K562 (cell line): ENCODE measurements around the gene SKAP1. TPM values are rescaled to one million over a fixed set of nuclear protein-coding genes. Genes with fewer than 3 reads are reported as not detected.

Experiments
- CHAMP1 ChIP-seq: fragments of 450-650 bp; IDR thresholded peaks from 2 replicates; pipeline ENCODE4 v1.6.1; 2016; ENCODE audit warnings: mild to moderate bottlenecking
- GTF2E2 ChIP-seq: fragments of 200-800 bp; sonication (Bioruptor generic); IDR thresholded peaks from 2 replicates; pipeline ENCODE4 v1.6.1; 2016; ENCODE audit warnings: missing genetic modification characterization, missing compliant biosample characterization
- RERE ChIP-seq: sonication (generic); formaldehyde crosslinking; IDR thresholded peaks from 2 replicates; pipeline ENCODE4 v1.8.0; 2023; ENCODE audit warnings: missing genetic modification reagents, mild to moderate bottlenecking, borderline replicate concordance
- TGIF2 ChIP-seq: sonication (generic); formaldehyde crosslinking; IDR thresholded peaks from 2 replicates; pipeline ENCODE4 v1.8.1; 2022; ENCODE audit warnings: mild to moderate bottlenecking, missing genetic modification reagents, moderate library complexity
- polyA plus RNA-seq, 8 experiments: library from polyadenylated mRNA; depleted of rRNA in 4 of 8; stranded (reverse) in 5 of 8; unstranded in 3 of 8; fragments of >200 nt; fragmentation: Nextera tagmentation in 2 of 8; fragmentation: Illumina TruSeq in 1 of 8; extraction: Ambion mirVana in 2 of 8; extraction: Trizol in 1 of 8; gene quantifications; 2 replicates each; pipeline versions ENCODE4 v1.2.1 to v1.2.3, GENCODE V29; 2011 to 2014; ENCODE audit warnings: inconsistent platforms in 1 of 8, missing spikeins in 1 of 8
- total RNA-seq, 7 experiments: library from RNA; depleted of rRNA in 6 of 7; stranded (reverse); fragments of >200 nt in 6 of 7; fragmentation: Illumina TruSeq in 2 of 7; extraction: Trizol in 2 of 7; gene quantifications; 2 replicates each; pipeline versions ENCODE4 v1.2.1 to v1.2.3, GENCODE V29; 2011 to 2021; ENCODE audit warnings: low replicate concordance in 1 of 7
- TF ChIP-seq, protein P1 (sequence below): fragments of 250-450 bp; sonication (Bioruptor Pico); IDR thresholded peaks from 2 replicates; pipeline ENCODE4 v1.9.0; 2021; ENCODE audit warnings: mild to moderate bottlenecking
- TF ChIP-seq, protein P2 (sequence below): fragments of 200-800 bp; sonication (Bioruptor generic); IDR thresholded peaks from 2 replicates; pipeline ENCODE4 v1.6.1; 2017; ENCODE audit warnings: missing genetic modification characterization, missing compliant biosample characterization

Gene SKAP1
- total and polyA plus RNA-seq, 9 of the 15 experiments (the other 6 are each of a cell fraction or from before 2014, with no cell fraction given): 0.06 to 0.80 (median 0.10) TPM; not detected in 4

DNA sequence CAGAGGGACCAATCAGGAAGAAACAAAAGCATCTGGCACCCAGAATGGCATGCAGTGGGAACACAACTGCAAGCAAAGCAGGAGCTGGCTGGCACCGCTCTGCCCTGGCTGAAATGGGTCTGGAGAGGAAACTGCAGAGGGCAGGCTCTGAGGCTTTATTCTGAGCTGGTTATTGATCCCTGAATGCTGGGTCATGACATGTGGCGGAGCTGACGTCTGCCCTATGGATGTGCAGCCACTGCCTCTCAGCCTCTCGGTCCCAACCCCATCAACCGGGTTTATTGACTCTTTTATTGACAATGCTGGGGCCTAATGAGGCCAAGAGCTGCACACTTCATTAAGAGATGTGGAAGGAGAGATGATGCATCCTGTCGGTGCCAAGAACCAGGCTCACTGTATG is 3.9 kb upstream of the SKAP1 start (continued):
- TF ChIP-seq RERE: no peak
- TF ChIP-seq, protein P1, sequence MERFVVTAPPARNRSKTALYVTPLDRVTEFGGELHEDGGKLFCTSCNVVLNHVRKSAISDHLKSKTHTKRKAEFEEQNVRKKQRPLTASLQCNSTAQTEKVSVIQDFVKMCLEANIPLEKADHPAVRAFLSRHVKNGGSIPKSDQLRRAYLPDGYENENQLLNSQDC: no peak
- no peak for TF ChIP-seq TGIF2 (CRISPR knock-in tag)
- TF ChIP-seq GTF2E2 (tag): no peak
- no peak for TF ChIP-seq CHAMP1
- TF ChIP-seq, protein P2, sequence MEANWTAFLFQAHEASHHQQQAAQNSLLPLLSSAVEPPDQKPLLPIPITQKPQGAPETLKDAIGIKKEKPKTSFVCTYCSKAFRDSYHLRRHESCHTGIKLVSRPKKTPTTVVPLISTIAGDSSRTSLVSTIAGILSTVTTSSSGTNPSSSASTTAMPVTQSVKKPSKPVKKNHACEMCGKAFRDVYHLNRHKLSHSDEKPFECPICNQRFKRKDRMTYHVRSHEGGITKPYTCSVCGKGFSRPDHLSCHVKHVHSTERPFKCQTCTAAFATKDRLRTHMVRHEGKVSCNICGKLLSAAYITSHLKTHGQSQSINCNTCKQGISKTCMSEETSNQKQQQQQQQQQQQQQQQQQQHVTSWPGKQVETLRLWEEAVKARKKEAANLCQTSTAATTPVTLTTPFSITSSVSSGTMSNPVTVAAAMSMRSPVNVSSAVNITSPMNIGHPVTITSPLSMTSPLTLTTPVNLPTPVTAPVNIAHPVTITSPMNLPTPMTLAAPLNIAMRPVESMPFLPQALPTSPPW: no peak
